Muscle layer of duodenum (tissue), 2 donors: ENCODE measurements around the gene MCF2L2.
"Not testable (repeated sequence)": the region's sequence is repeated elsewhere in the genome, so short reads cannot be mapped to it uniquely, and the experiment has no call there.

ENCODE experiments used
- H3K27ac ChIP-seq: one replicate; pipeline ENCODE4 v1.7.0; 2013; ENCODE audit warnings: mild to moderate bottlenecking, low read length
- H3K27me3 ChIP-seq: one replicate; pipeline ENCODE4 v1.7.0; 2013; ENCODE audit warnings: low read depth, mild to moderate bottlenecking, control low read depth, low read length
- H3K36me3 ChIP-seq, 2 donors: one replicate each; pipeline ENCODE4 v1.7.0; 2013; ENCODE audit warnings: low read length in 2 of 2, control low read depth in 1 of 2, mild to moderate bottlenecking in 1 of 2; ENCODE audit not compliant: insufficient read depth in 2 of 2, control insufficient read depth in 1 of 2
- H3K4me1 ChIP-seq, 2 donors: one replicate each; pipeline ENCODE4 v1.7.0; 2013; ENCODE audit warnings: low read length in 2 of 2, mild to moderate bottlenecking in 2 of 2, control low read depth in 1 of 2, moderate library complexity in 1 of 2; ENCODE audit not compliant: insufficient read depth in 2 of 2, control insufficient read depth in 1 of 2
- H3K4me3 ChIP-seq, 2 donors: one replicate each; pipeline ENCODE4 v1.7.0; 2013; ENCODE audit warnings: low read length in 2 of 2, low read depth in 1 of 2, mild to moderate bottlenecking in 1 of 2
- H3K9me3 ChIP-seq, 2 donors: one replicate each; pipeline ENCODE4 v1.7.0; 2013; ENCODE audit warnings: low read length in 2 of 2, control low read depth in 1 of 2, mild to moderate bottlenecking in 1 of 2; ENCODE audit not compliant: control insufficient read depth in 1 of 2
- donor health status: healthy.

The MCF2L2 gene

DNA sequence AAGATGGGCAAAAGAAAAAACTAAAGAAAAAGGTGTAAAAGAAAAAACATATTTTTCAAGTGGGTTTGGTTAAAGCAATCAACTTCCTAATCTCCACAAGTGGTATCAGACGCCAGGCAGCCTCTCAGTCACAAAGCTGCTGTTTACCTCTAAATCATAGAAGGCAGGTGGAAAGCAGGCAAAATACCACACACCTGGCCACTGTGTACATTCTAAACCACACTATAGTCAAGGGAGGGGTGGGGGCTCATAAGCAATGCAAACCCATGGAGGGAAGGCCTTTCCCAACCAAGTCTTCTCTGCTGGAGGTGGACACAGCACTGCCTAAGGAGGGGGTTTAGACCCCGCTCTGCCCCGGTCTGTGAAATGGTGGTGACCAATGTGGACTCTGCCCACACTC lies 50.4 kb downstream of the MCF2L2 start:
- Histone ChIP-seq H3K4me1 (no peaks in the 10 kb centered on the region), H3K27ac (no peak overlapping the region), H3K36me3 (no peaks in the 10 kb centered on the region)

DNA sequence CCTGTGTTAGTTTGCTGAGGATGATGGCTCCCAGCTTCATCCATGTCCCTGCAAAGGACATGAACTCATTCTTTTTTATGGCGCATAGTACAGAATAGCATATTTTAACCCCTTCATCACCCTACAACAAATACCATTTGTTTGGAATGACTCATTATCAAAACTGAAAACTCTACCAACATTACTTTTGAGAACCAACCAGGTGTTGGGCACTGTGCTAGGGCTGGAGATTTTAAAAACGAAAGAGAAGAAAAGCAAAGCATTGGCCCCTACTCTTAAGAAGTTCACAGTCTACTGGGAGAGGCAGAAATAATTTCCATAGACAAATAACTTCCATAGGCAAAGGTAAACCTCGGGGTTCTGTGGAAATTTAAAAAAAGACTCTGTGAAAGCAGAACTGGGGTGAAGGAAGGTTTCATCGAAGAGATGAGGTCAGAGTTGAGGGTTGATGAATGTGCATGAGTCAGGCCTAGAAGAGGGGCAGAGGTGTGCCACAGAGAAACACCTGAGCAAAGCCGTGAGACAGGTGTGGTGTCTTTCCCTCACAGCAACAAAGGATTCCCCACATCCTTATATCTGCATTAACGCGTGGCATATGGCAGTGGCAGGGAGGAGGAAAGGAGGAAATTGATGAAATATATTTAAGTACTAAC lies 51.0 kb downstream of the MCF2L2 start:
- Histone ChIP-seq H3K27me3 (no peaks in the 10 kb centered on the region), H3K36me3 (no peaks in the 10 kb centered on the region), H3K27ac (no peak overlapping the region), H3K4me1 (no peaks in the 10 kb centered on the region), H3K4me3 (no peak overlapping the region), H3K9me3 (no peaks in the 10 kb centered on the region)

More for the DNA sequence above, 50.4 kb downstream of the MCF2L2 start:
- no peaks in the 10 kb centered on the region for H3K27me3 ChIP-seq
- no peaks in the 10 kb centered on the region for H3K9me3 ChIP-seq
- H3K4me3 ChIP-seq, result no peak overlapping the region

DNA sequence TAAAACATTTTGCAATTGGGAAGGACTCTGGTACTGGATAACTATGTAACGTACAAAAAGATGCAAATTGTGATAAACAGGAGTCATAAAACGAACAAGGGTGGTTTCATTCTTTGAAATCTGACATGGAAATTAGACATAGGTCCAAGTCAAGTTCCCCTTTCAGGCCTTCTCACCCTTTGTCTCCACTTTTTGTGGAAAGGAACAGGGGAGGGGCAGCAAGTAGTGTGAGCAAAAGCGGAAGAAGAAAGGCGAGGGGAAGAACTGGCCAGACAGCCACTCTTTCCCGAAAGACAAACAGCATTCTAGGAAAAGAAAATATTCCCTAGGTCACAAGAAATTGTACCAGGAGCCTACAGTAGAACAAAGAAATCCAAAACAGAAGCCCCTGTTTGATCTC lies 52.6 kb downstream of the MCF2L2 start:
- H3K27me3 ChIP-seq, result no peaks in the 10 kb centered on the region
- H3K9me3 ChIP-seq, result no peaks in the 10 kb centered on the region
- no peak overlapping the region for H3K4me3 ChIP-seq
- no peaks in the 10 kb centered on the region for H3K4me1 ChIP-seq
- H3K36me3 ChIP-seq, result no peaks in the 10 kb centered on the region
- no peak overlapping the region for H3K27ac ChIP-seq

DNA sequence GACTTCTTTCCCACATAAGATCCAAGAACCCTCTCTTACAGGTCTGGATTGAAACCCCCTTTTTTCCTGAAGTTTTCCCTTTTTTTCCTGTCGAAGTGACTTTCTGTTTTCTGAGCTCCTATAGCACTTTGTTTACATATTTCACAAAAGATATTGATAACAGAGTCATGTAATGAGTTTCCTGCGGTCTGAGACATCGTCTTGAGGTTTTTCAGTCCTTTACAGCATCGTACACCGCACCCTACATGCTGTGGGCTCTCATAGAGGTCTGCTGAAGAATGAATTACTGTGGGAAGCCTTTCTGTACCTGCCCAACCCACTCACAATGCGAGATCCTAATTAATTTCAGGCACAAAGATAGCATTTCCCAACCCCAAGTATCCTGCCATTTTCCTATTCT lies 53.1 kb downstream of the MCF2L2 start:
- Histone ChIP-seq H3K4me1 (no peaks in the 10 kb centered on the region), H3K4me3 (no peak overlapping the region), H3K27me3 (no peaks in the 10 kb centered on the region), H3K27ac (no peak overlapping the region), H3K9me3 (no peaks in the 10 kb centered on the region), H3K36me3 (no peaks in the 10 kb centered on the region)

DNA sequence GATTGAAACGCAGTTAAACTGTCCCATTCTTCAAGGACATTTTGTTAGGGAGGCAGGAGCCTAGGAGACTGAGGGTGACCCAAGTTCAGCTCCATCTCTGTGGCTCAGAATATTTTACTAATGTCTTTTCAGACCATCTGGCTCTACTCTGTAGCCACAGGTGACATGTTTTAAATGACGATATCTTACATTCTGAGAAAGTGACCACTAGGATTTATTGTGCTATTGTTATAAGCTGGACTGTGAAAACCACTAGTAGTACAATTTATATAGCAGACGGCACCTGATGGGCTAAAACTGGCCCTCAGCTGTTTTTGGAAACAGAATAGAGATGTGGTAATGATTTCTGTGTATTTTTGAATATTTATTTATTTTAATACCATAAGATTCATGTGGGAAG lies 55.5 kb downstream of the MCF2L2 start:
- no peak overlapping the region for H3K4me3 ChIP-seq
- H3K9me3 ChIP-seq, result no peaks in the 10 kb centered on the region
- no peaks in the 10 kb centered on the region for H3K4me1 ChIP-seq
- no peaks in the 10 kb centered on the region for H3K36me3 ChIP-seq
- H3K27me3 ChIP-seq, result no peaks in the 10 kb centered on the region
- no peak overlapping the region for H3K27ac ChIP-seq

DNA sequence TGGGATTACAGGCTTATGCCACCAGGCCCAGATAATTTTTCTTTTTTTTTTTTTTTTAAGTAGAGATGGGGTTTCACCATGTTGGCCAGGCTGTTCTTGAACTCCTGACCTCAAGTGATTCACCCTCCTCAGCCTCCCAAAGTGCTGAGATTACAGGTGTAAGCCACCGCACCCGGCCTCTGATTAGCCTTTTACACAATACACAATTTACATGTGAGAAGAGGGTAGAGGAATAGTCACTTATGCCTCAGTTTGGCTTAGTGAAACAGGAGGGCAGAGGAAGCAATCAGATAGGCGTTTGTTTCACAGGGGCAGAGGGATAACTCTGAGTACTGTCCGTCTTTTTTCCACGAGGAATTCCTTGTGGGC lies 56.8 kb downstream of the MCF2L2 start:
- not testable (repeated sequence) for H3K27ac ChIP-seq, H3K36me3 ChIP-seq, H3K4me3 ChIP-seq

DNA sequence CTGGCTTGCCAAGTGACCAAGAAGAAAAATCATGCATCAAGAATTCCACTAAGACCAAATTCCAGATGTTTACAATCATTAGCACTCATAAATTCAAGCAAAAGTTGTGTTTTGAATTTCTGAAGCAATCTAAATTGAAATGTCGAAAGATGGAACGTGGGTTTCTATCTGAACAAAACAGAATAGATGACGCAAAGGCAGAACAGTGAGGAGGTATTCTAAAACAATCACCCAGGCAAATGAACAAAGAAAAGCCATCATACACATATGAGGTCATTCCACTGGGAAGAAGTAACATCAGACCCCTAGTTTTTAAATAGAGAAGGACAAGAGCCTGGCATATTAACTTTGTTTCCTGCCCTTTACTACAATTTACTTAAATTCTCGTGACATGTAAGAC lies 58.0 kb downstream of the MCF2L2 start:
- no peaks in the 10 kb centered on the region for H3K9me3 ChIP-seq
- H3K27ac ChIP-seq, result no peak overlapping the region
- no peaks in the 10 kb centered on the region for H3K4me1 ChIP-seq
- H3K4me3 ChIP-seq, result no peak overlapping the region
- H3K27me3 ChIP-seq, result no peaks in the 10 kb centered on the region
- no peaks in the 10 kb centered on the region for H3K36me3 ChIP-seq

More for the DNA sequence above, 56.8 kb downstream of the MCF2L2 start:
- H3K4me1 ChIP-seq, H3K27me3 ChIP-seq, H3K9me3 ChIP-seq: not testable (repeated sequence)

DNA sequence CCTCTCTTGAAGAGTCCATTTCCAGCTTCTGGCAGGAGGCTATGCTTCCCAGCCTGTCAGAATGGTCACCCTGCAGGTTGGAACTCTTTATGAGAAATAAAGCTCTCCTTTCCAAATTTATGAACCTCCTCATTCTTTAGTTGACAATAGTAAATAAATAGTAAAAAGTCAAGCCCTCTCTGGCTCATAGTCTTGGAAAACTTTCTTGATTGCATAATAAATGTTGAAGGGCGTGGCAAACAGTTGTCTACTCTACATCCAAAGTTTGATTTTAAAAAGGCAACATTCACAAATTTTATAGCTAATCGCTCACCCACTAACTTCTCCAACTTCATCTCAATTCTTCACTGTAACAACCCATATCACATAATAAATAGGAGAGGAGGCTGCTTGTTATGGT lies 58.8 kb downstream of the MCF2L2 start:
- H3K27ac ChIP-seq, result no peak overlapping the region
- H3K9me3 ChIP-seq, result no peaks in the 10 kb centered on the region
- no peaks in the 10 kb centered on the region for H3K4me1 ChIP-seq
- H3K36me3 ChIP-seq, result no peaks in the 10 kb centered on the region
- no peak overlapping the region for H3K4me3 ChIP-seq
- no peaks in the 10 kb centered on the region for H3K27me3 ChIP-seq

DNA sequence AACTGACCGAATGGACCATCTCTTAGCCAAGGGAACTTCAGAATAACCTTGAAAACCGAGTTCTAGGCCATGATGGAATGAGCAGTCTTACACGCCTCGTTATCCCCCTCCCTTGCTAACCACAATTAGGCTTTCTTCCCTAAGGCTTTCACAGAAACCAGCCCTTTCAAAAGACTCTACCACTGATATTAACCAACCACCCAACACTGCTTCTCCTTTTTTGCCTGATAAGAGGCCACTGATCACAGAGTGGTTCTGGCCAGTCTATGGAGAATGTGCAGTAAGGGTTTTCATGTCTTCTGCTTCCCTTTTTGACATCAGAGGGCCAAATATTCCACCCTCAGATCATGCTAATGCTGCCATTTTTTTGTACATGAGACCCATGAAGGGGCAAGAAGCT lies 59.3 kb downstream of the MCF2L2 start:
- H3K4me1 ChIP-seq, result no peaks in the 10 kb centered on the region
- H3K27me3 ChIP-seq, result no peaks in the 10 kb centered on the region
- no peaks in the 10 kb centered on the region for H3K9me3 ChIP-seq
- no peaks in the 10 kb centered on the region for H3K36me3 ChIP-seq
- H3K27ac ChIP-seq, result no peak overlapping the region
- H3K4me3 ChIP-seq, result no peak overlapping the region

DNA sequence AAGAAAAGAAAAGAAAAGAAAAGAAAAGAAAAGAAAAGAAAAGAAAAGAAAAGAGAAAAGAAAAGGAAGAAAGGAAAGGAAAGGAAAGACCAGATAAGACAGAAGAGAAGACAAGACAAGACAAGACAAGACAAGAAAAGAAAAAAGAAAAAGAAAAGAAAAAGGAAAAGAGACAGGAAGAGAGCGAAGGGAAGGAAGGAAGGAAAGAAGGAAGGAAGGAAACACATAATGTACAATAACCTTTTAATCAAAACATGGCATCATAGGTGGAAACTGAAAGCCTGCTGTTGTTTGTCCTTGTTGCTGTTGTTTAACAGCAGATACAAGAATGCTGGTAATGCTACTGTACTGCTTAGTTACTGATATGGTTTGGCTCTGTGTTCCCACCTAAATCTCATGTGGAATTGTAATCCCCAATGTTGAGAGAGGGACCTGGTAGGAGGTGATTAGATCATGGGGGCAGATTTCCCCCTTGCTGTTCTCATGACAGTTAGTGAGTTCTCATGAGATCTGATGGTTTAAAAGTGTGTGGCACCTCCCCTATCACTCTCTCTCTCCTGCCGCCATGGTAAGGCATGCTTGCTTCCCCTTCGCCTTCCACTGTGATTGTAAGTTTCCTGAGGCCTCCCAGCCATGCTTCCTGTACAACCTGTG lies 67.3 kb downstream of the MCF2L2 start:
- Histone ChIP-seq H3K9me3 (no peaks in the 10 kb centered on the region), H3K4me3 (no peak overlapping the region), H3K36me3 (no peaks in the 10 kb centered on the region), H3K27ac (no peak overlapping the region), H3K4me1 (no peaks in the 10 kb centered on the region), H3K27me3 (no peaks in the 10 kb centered on the region)

DNA sequence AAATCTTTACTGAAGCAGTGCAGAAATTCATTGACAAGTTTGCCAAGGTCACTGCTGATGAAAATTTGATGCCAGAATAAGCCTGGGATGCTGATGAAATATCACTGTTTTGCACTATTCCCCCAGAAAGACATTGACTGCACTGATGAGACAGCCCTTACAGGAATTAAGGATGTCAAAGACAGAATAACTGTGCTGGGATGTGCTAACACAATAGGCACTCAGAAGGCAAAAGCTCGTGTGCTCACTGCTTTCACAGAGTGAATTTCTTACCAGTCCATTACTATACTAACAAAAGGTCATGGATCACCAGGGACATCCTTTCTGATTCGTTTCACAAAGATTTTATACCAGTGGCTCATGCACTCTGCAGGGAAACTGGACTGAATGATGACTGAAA lies 69.4 kb downstream of the MCF2L2 start:
- H3K27ac ChIP-seq, result no peak overlapping the region
- no peak overlapping the region for H3K4me3 ChIP-seq
- H3K36me3 ChIP-seq, result no peaks in the 10 kb centered on the region
- no peaks in the 10 kb centered on the region for H3K9me3 ChIP-seq
- no peaks in the 10 kb centered on the region for H3K27me3 ChIP-seq
- H3K4me1 ChIP-seq, result no peaks in the 10 kb centered on the region

DNA sequence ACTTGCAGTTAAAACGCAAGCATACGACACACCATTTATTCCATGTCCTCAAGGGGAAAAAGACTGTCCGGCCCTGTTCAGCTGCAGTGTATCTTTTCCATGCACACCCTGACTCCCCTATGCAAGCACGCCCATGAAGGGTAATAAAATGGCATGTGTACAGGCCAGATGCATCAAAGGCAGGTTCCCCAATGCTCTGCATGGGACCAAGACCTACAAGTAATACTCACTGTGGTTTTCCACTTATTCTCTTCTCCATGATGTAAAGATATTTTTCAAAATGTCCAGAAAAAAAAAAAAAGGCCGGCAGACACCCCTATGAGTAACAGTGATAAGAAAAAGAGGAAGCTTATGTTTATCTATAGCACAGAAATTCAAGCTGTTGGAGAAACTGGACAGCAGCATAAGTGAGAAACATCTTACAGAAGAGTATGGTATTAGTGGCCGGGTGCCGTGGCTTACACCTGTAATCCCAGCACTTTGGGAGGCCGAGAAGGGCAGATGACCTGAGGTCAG lies 70.8 kb downstream of the MCF2L2 start:
- no peaks in the 10 kb centered on the region for H3K36me3 ChIP-seq
- H3K4me3 ChIP-seq, result no peak overlapping the region
- H3K27ac ChIP-seq, result no peak overlapping the region
- no peaks in the 10 kb centered on the region for H3K9me3 ChIP-seq
- no peaks in the 10 kb centered on the region for H3K4me1 ChIP-seq
- H3K27me3 ChIP-seq, result no peaks in the 10 kb centered on the region
